HG03097 (cell line): ENCODE measurements around the gene ARHGEF35.
"Not testable (repeated sequence)": the region's sequence is repeated elsewhere in the genome, so short reads cannot be mapped to it uniquely, and the experiment has no call there.

Source experiments
- ATAC-seq: cut with Tn5 transposase; IDR thresholded peaks from one replicate; pipeline ENCODE4 v1.9.1; 2021; ENCODE audit not compliant: unreplicated experiment, low FRiP score

ARHGEF35 gene

GRCh38 chr7:144179165-144179479 lies 16.5 kb downstream of the ARHGEF35 start:
- ATAC-seq: not testable (repeated sequence)

- peak; percentile 87 for ATAC-seq
These were observed 17.1 kb downstream of the ARHGEF35 start for GRCh38 chr7:144178380-144179164.

GRCh38 chr7:144174613-144175012 lies 21.0 kb downstream of the ARHGEF35 start:
- no peak for ATAC-seq

- not testable (repeated sequence) for ATAC-seq
These were observed 23.9 kb downstream of the ARHGEF35 start for GRCh38 chr7:144171594-144172350.

GRCh38 chr7:144164784-144165183 lies 30.8 kb downstream of the ARHGEF35 start:
- no peak for ATAC-seq

GRCh38 chr7:144158861-144159260 lies 36.8 kb downstream of the ARHGEF35 start:
- no peak for ATAC-seq

- ATAC-seq: no peak
These were observed 47.3 kb downstream of the ARHGEF35 start for GRCh38 chr7:144148224-144148827.

GRCh38 chr7:144144426-144144825 lies 51.2 kb downstream of the ARHGEF35 start:
- ATAC-seq: no peak

- ATAC-seq: no peak
These were observed 53.4 kb downstream of the ARHGEF35 start for GRCh38 chr7:144142187-144142586.

GRCh38 chr7:144137501-144137900 lies 58.1 kb downstream of the ARHGEF35 start:
- no peak for ATAC-seq
